GM19463 (cell line): ENCODE measurements around the gene TXN2.

ENCODE experiments used
- ATAC-seq: cut with Tn5 transposase; IDR thresholded peaks from one replicate; pipeline ENCODE4 v1.9.1; 2021; ENCODE audit warnings: mild to moderate bottlenecking, moderate library complexity; ENCODE audit not compliant: unreplicated experiment

TXN2 gene

GRCh38 chr22:36486619-36487384 is 5.4 kb upstream of the TXN2 start:
- no peak for ATAC-seq

- no peak for ATAC-seq
Observed at GRCh38 chr22:36480941-36481392, 473 bp downstream of the TXN2 start.

- ATAC-seq, result no peak
Observed at GRCh38 chr22:36478966-36479365, 2.5 kb downstream of the TXN2 start.

GRCh38 chr22:36475341-36475740 is 6.1 kb downstream of the TXN2 start:
- ATAC-seq, result no peak

- no peak for ATAC-seq
Observed at GRCh38 chr22:36472689-36473088, 8.8 kb downstream of the TXN2 start.

- ATAC-seq, result no peak
Observed at GRCh38 chr22:36471341-36471821, 10.1 kb downstream of the TXN2 start.

GRCh38 chr22:36470994-36471331 is 10.5 kb downstream of the TXN2 start:
- no peak for ATAC-seq

- ATAC-seq, result no peak
Observed at GRCh38 chr22:36470162-36470993, 11.1 kb downstream of the TXN2 start.

- ATAC-seq, result no peak
Observed at GRCh38 chr22:36469094-36469710, 12.2 kb downstream of the TXN2 start.

- ATAC-seq, result no peak
Observed at GRCh38 chr22:36467946-36468345, 13.5 kb downstream of the TXN2 start.

- ATAC-seq, result no peak
Observed at GRCh38 chr22:36467042-36467810, 14.2 kb downstream of the TXN2 start.

GRCh38 chr22:36466258-36466657 is 15.2 kb downstream of the TXN2 start:
- no peak for ATAC-seq

- ATAC-seq, result no peak
Observed at GRCh38 chr22:36465232-36466021, 16.0 kb downstream of the TXN2 start.

- no peak for ATAC-seq
Observed at GRCh38 chr22:36464715-36465231, 16.7 kb downstream of the TXN2 start.

GRCh38 chr22:36463783-36464184 is 17.7 kb downstream of the TXN2 start:
- ATAC-seq, result no peak

GRCh38 chr22:36461665-36462649 is 19.5 kb downstream of the TXN2 start:
- no peak for ATAC-seq

GRCh38 chr22:36460202-36460601 is 21.2 kb downstream of the TXN2 start:
- ATAC-seq, result no peak

- no peak for ATAC-seq
Observed at GRCh38 chr22:36457688-36458450, 23.6 kb downstream of the TXN2 start.
